Tibial artery (tissue), 4 donors: Measurements from ENCODE around the gene TMPRSS4.

Experiments
- DNase-seq, 2 donors: peaks; one replicate each; pipeline ENCODE4 v3.0.0-alpha.2; 2019
- H3K27ac ChIP-seq, 2 donors: fragments of 200-600 bp; sonication (generic) in 1 of 2; 1 replicate in 1 of 2; 2 replicates in 1 of 2; pipeline ENCODE4 v1.5.1; 2018 to 2019; ENCODE audit warnings: mild to moderate bottlenecking in 1 of 2
- H3K27me3 ChIP-seq, 2 donors: fragments of 200-600 bp; sonication (generic) in 1 of 2; one replicate each; pipeline versions ENCODE4 v1.5.1 to v1.6.0; 2016 to 2019
- H3K36me3 ChIP-seq, 3 donors: fragments of 200-600 bp; sonication (generic) in 2 of 3; one replicate each; pipeline ENCODE4 v1.5.1; 2016 to 2019; ENCODE audit warnings: mild to moderate bottlenecking in 2 of 3
- H3K4me1 ChIP-seq, 4 donors: fragments of 200-600 bp; sonication (generic) in 2 of 4; 1 replicate in 3 of 4; 2 replicates in 1 of 4; pipeline ENCODE4 v1.5.1; 2016 to 2019
- H3K4me3 ChIP-seq, 2 donors: fragments of 200-600 bp; sonication (generic) in 1 of 2; 1 replicate in 1 of 2; 2 replicates in 1 of 2; pipeline ENCODE4 v1.5.1; 2018 to 2019; ENCODE audit warnings: mild to moderate bottlenecking in 2 of 2
- H3K9me3 ChIP-seq, 3 donors: fragments of 200-600 bp; sonication (generic) in 1 of 3; one replicate each; pipeline ENCODE4 v1.5.1; 2016 to 2019
- CTCF ChIP-seq, 2 experiments: fragments of 200-600 bp in 1 of 2; fragments of 450-650 bp in 1 of 2; IDR thresholded peaks; one replicate each; pipeline ENCODE4 v1.5.1; 2017 to 2019; ENCODE audit warnings: antibody characterized with exemption in 2 of 2, mild to moderate bottlenecking in 1 of 2, moderate library complexity in 1 of 2
- intact Hi-C: fragments of 100-400 bp; cut with DNase I; formaldehyde crosslinking; loops from one replicate; pipeline ENCODE4 v1.15.0; 2023; ENCODE audit warnings: low total_unique reads

TMPRSS4 gene

DNA sequence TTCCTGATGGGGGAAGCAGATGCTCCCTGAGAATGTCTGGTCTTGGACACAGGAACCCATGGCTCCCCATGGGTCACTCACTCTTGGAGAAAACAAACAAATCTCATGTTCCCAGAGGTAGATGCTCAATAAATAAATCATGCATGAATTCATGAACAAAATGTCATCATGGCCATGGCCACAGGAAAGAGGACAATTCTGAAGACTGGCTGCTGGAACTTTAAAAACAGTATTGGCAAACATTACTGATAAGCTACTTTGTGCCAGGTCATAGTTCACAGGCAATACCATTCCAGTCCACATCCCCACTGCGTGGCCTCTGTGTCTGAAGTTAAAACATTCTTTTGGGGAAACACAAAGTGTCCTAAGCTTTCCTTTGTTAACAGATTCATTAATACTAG lies 19.1 kb downstream of the TMPRSS4 start:
- intact Hi-C loops: no loop called here
- Histone ChIP-seq H3K4me3 (no peak overlapping the region), H3K9me3 (no peaks in the 10 kb centered on the region), H3K4me1 (no peaks in the 10 kb centered on the region), H3K27ac (no peak overlapping the region), H3K27me3 (peaks cover 0 to 12% of the 10 kb centered on the region in 2 donors), H3K36me3 (no peaks in the 10 kb centered on the region)
- no peak for TF ChIP-seq CTCF (IDR thresholded peaks at IDR 0.05)
- no peak for DNase-seq

DNA sequence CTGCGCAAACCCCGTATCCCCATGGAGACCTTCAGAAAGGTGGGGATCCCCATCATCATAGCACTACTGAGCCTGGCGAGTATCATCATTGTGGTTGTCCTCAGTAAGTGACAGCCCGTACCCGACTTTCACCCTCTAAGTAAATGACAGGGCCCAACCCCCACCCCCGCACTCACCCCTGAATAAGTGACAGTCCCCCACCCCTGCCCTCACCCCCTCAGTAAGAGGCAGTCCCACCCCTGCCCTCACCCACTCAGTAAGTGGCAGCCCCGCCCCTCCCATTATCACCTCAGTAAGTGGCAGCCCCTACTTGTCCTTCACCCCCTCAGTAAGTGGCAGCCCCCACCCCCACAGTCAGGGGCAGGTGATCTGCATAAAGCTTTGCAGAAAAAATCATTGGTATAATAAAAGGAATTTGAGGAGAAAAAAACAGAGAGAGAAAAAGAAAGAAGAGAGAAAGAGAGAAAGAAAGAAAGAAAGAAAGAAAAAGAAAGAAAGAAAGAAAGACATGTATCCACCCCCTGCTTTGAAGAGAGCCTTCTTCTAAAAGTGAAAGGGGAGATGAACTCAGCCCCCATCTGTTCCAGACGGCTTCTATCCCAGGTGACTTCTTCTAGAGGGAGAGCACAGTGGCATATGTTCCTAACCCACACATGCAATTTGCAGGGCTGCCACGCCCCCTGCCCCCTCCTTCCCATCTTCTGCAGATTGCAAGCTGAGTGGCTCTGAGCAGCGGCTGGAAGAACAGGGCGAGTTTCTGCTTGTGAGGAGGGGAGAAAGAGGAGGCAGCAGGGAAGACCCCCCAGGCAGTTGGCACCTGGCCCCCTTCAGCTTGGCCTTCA lies 22.3 kb downstream of the TMPRSS4 start:
- peak in 1 of 2 donors; percentile 19 for DNase-seq
- H3K9me3 ChIP-seq: no peaks in the 10 kb centered on the region
- no peaks in the 10 kb centered on the region for H3K36me3 ChIP-seq
- TF ChIP-seq CTCF (IDR thresholded peaks at IDR 0.05): no peak
- H3K4me3 ChIP-seq: no peak overlapping the region
- H3K27me3 ChIP-seq: peaks cover 0 to 7% of the 10 kb centered on the region in 2 donors
- no peaks in the 10 kb centered on the region for H3K4me1 ChIP-seq
- intact Hi-C loops: no loop called here
- H3K27ac ChIP-seq: no peak overlapping the region

DNA sequence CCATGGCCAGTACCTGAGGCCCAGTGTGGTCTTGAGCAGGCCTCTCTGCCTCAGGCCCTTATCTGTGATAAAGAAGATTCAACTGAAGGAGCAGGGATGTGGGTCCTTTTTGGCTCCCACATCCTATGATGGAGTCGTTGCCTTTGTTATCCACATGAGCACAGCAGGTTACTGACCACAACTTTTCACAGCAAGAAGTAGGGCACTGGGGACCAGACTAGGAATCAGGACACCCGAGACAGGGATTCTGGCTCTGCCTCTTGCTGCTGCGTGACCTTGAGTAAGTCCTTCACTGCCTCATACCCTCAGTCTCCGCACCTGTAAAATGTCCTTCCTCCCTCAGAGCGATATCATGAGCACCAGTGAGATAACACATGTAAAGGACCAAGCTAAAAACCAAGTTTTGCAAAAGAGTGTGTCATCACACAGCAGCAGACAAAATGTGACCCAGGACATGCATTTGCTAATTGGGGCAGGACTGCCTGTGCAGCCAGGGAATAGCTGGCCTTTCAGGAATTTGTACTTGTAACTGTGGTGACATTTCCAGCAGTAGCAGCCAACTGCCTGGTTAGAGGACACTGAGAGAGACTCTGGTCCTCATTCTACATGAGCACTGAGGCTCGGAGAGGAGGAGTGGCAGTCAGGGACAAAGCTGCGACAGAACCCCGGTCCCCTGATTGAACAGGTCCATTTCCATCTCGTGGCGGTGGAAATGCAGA lies 23.1 kb downstream of the TMPRSS4 start:
- peak in 1 of 2 donors; percentile 29 for DNase-seq
- Histone ChIP-seq H3K27ac (no peak overlapping the region), H3K9me3 (no peaks in the 10 kb centered on the region), H3K36me3 (no peaks in the 10 kb centered on the region), H3K4me3 (no peak overlapping the region), H3K4me1 (no peaks in the 10 kb centered on the region), H3K27me3 (peaks cover 0 to 11% of the 10 kb centered on the region in 2 donors)
- TF ChIP-seq CTCF (IDR thresholded peaks at IDR 0.05): no peak
- intact Hi-C loops: no loop called here

DNA sequence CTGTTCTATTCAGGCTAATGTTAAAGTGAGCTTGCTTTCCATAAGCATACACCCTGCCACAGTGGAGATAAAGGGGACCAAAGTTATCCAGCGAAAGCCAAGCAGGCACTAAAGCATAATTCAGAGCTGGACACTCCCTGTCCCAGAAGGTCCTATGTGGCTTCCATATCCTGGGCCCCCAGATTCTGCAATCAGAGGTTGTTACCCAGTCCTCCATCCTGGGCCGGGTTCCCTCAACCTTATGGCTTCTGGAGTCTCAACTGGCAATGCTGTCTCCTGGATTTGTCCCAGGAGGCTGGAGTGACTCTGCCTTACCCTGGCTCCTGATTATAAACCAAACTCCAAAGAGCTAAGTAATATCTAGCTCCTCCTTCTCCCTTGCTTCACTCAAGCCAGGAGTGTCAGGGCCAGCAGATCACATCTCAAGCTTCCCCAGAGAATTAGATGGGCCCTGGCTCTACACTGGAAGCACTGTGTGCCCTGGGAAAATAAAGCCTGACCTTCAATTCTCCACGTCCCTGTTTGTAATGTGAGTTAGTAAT lies 23.9 kb downstream of the TMPRSS4 start:
- no peaks in the 10 kb centered on the region for H3K36me3 ChIP-seq
- H3K27ac ChIP-seq: no peak overlapping the region
- H3K27me3 ChIP-seq: peaks cover 0 to 11% of the 10 kb centered on the region in 2 donors
- TF ChIP-seq CTCF (IDR thresholded peaks at IDR 0.05): no peak
- no peaks in the 10 kb centered on the region for H3K4me1 ChIP-seq
- no peak overlapping the region for H3K4me3 ChIP-seq
- peak in 1 of 2 donors; percentile 31 for DNase-seq
- H3K9me3 ChIP-seq: no peaks in the 10 kb centered on the region
- intact Hi-C loops: no loop called here

- Histone ChIP-seq H3K4me1 (no peaks in the 10 kb centered on the region), H3K36me3 (no peaks in the 10 kb centered on the region), H3K27ac (no peak overlapping the region), H3K27me3 (peaks cover 0 to 7% of the 10 kb centered on the region in 2 donors), H3K4me3 (no peak overlapping the region), H3K9me3 (no peaks in the 10 kb centered on the region)
- no peak for TF ChIP-seq CTCF (IDR thresholded peaks at IDR 0.05)
- DNase-seq: no peak
- intact Hi-C loops: no loop called here
Measured at GRCh38 chr11:118102721-118103261, 25.9 kb downstream of the TMPRSS4 start.
